ENCODE results near the gene GPR34.

DNA sequence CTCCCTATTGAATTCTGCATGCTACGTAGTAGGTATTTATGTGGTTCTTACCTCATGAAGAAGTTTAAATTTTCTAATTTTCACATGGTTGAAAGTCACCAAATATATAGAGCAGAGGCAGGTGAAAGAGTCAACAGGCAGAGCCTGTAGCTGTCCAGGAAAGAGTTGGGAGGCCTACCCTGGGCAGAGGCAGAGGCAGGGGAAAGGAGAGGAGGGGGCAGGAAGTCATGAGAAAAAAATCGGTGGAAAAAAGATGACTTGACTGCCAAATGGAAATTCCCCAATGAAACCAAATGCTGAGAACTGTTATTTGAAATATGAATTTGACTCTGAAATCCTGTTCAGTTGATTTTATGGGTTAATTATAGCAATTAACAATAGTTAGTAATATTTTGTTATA is 23.1 kb upstream of the GPR34 start:
- TF ChIP-seq POLR2AphosphoS5 (IDR thresholded peaks at IDR 0.05): no peak
- TF ChIP-seq POLR2A (IDR thresholded peaks at IDR 0.05): no peak

Data from prostate gland (tissue), 1 donor.